ENCODE data around the gene PKP1. TPM values are rescaled to one million over a fixed set of nuclear protein-coding genes. Genes with fewer than 3 reads are reported as not detected.
A peak's percentile ranks its signal among the peaks of the same experiment; 100 is the strongest.

PKP1 gene
- total RNA-seq, 1 experiment from 2014 or later: not detected

DNA sequence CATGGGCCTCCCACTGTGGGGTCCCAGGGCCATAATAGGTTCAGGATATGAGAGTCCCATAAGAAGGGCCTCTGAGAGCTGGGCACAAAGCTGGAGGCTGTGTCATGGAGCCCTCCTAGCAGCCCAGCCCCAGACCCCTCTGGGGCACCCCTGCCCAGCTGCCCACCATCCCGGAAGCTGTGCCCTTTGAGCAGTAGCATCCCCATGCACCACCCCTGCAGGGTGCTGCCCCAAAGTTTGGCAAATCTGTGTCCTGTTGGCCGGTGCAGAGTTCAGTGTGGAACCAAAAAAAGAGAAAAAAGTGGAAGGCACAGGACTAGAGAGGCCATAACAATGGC, 76.5 kb downstream of the PKP1 start:
- Histone ChIP-seq H3K4me3 (no peak overlapping the region), H3K9me3 (no peaks in the 10 kb centered on the region), H3K27me3 (no peaks in the 10 kb centered on the region), H3K36me3 (no peaks in the 10 kb centered on the region)
- no peak for DNase-seq

- Histone ChIP-seq H3K27me3 (no peaks in the 10 kb centered on the region), H3K9me3 (no peaks in the 10 kb centered on the region), H3K36me3 (no peaks in the 10 kb centered on the region), H3K4me3 (no peak overlapping the region)
- DNase-seq: no peak
These were observed 77.2 kb downstream of the PKP1 start for GRCh38 chr1:201360486-201360885.

DNA sequence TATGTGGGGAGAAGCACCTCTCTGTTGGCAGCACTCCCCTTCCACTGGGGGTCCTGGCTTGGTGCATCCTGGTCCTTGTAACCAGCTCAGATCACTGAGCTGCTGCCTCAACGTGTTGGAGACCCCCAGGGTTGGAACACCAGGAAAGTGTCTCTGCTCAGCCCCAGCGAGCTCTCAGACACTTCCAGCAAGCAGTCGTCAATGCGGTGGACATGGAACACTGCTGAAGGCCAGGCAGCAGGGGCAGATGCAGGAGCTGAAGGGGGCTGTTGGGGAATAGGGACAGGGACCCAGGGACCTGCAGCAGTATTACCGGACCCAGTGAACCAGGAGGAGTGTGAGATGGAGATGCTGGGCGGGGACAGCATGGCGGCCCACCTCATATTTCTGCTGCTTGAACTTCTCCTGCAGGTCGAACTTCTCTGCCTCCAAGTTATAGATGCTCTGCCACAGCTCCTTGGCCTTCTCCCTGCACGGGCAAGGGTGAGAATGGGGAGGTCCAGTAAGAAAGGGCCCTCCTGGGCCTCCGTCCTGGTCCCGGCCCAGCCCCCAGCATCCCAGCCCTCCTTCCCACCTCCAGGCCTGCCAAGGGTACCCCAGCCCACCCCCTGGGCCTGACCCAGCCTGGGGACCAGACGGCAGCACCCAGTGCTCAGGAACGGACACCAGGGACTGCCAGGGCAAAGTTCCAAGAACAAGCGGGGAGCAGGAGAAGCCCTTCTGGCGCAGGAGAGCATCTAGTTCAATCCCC, 77.8 kb downstream of the PKP1 start:
- Histone ChIP-seq H3K27me3 (no peaks in the 10 kb centered on the region), H3K4me3 (no peak overlapping the region)

DNA sequence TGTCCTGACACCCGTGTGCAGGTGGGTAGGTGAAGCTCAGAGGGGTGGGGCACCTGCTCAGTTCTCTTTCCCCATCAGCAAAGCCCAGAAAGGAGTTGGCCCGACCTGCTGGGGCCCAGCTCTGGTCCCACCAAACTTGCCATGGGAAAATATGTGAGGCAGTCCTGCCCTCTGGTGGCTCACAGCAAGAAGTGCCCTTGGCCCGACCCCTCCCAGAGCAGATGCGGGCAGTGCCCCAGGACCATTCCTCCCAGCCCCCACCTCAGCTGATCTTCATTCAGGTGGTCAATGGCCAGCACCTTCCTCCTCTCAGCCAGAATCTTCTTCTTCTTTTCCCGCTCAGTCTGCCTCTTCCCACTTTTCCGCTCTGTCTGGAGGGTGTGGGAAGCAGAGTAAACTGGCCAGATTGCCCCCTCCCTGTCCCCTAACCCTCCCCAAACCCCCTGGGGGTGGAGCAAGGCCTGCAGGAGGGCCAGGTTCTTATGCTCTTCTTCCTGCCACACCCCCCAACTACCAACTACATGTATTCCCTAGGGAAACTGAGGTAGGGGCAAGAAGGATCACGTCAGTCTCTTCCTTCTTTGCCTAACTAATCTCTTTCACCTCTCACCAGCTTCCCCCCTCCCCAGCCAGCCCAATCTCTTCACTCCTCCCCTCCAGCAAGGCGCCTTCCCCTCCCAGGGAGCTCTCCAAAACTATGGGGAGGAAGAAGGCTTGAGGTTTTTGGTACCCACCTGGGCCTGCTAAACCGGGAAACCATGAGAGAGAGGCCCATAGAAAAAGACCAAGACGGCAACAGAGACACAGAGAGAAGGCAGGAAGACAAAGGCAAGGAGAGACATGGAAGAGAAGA, 78.6 kb downstream of the PKP1 start:
- H3K9me3 ChIP-seq: no peaks in the 10 kb centered on the region
- no peak overlapping the region for H3K4me3 ChIP-seq
- DNase-seq: peak; percentile 59
- no peaks in the 10 kb centered on the region for H3K36me3 ChIP-seq
- H3K27me3 ChIP-seq: 0 out of 2 replicates have a peak, but pooled peaks cover under 1% of the 10 kb centered on the region

More for the DNA sequence above, 77.8 kb downstream of the PKP1 start:
- Histone ChIP-seq H3K9me3 (no peaks in the 10 kb centered on the region), H3K36me3 (no peaks in the 10 kb centered on the region)
- DNase-seq: no peak

- DNase-seq: no peak
- Histone ChIP-seq H3K36me3 (no peaks in the 10 kb centered on the region), H3K9me3 (no peaks in the 10 kb centered on the region), H3K27me3 (peaks cover 10% of the 10 kb centered on the region; the same call in 1 of the 2 replicates), H3K4me3 (no peak overlapping the region)
These were observed 79.6 kb downstream of the PKP1 start for GRCh38 chr1:201362906-201363305.

DNA sequence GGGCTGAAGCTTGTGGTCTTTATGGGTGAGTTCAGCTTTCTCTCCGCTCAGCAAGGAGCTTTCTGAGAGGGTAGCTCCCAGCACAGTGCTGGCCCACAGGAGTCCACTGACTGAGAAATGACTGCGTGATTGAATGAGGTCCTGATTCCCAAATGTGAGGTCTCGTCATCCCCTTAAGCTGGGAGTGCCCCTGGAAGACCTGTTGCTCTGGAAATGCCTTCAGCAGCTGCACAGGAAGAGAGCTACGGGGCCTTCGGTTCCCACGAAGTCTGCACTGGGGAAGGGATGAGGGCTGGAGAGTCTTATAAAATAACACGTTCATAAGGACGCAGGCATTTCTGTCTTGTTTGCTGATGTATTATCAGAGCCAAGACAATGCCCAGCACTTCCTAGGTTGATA, 80.2 kb downstream of the PKP1 start:
- Histone ChIP-seq H3K27me3 (peaks cover 14% of the 10 kb centered on the region), H3K36me3 (no peaks in the 10 kb centered on the region), H3K9me3 (no peaks in the 10 kb centered on the region), H3K4me3 (no peak overlapping the region)
- no peak for DNase-seq

DNA sequence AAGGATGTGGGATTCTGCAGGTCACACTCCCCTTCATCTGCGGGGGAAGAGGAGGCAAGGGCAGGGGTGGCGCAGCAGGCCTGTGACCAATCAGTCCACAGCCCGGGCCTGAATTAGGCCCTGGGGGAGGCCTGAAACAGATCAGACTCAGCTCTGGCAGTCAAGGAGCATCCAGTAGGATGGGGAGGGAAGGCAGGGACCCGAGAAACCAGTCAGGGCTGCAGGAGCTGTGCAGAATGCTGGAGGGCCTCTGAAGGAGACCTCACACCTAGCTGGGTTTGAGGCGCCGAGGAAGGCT, 81.5 kb downstream of the PKP1 start:
- Histone ChIP-seq H3K27me3 (peaks cover 19% of the 10 kb centered on the region), H3K4me3 (no peak overlapping the region), H3K9me3 (no peaks in the 10 kb centered on the region), H3K36me3 (no peaks in the 10 kb centered on the region)
- DNase-seq: no peak

- H3K4me3 ChIP-seq: no peak overlapping the region
- no peaks in the 10 kb centered on the region for H3K9me3 ChIP-seq
- H3K27me3 ChIP-seq: peaks cover 23% of the 10 kb centered on the region
- no peaks in the 10 kb centered on the region for H3K36me3 ChIP-seq
- DNase-seq: no peak
These were observed 81.9 kb downstream of the PKP1 start for GRCh38 chr1:201365251-201365650.

DNA sequence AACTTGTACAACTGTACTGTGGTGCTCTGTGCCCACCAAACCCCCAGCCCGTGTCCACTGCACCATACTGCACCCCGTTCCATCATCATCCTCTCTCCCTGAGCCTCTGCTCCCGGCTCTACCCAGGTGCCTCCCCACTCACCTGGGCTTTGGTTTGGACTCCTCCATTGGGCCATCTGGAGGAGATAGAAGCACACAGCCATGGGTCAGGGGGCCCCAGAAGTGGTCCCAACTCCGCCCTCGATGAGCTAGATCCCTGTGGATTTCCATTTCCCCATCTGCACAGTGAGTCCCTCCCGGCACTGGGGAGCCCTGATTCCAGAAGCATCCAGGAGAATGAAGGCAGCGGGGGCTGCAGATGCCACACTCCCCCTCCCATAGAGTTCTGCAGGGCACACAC, 83.4 kb downstream of the PKP1 start:
- H3K27me3 ChIP-seq: peaks cover 32% of the 10 kb centered on the region
- DNase-seq: no peak
- H3K4me3 ChIP-seq: no peak overlapping the region
- H3K9me3 ChIP-seq: no peaks in the 10 kb centered on the region
- no peaks in the 10 kb centered on the region for H3K36me3 ChIP-seq

- H3K36me3 ChIP-seq: no peaks in the 10 kb centered on the region
- H3K27me3 ChIP-seq: peaks cover 54% of the 10 kb centered on the region
- no peak overlapping the region for H3K4me3 ChIP-seq
- H3K9me3 ChIP-seq: no peaks in the 10 kb centered on the region
- no peak for DNase-seq
These were observed 85.9 kb downstream of the PKP1 start for GRCh38 chr1:201369209-201369608.

- no peaks in the 10 kb centered on the region for H3K9me3 ChIP-seq
- peaks cover 65% of the 10 kb centered on the region for H3K27me3 ChIP-seq
- H3K4me3 ChIP-seq: no peak overlapping the region
- H3K36me3 ChIP-seq: no peaks in the 10 kb centered on the region
- no peak for DNase-seq
These were observed 87.2 kb downstream of the PKP1 start for GRCh38 chr1:201370500-201370899.

- no peak for DNase-seq
These were observed 88.0 kb downstream of the PKP1 start for GRCh38 chr1:201371276-201371675.

GRCh38 chr1:201371792-201372191, 88.5 kb downstream of the PKP1 start:
- Histone ChIP-seq H3K4me3 (no peak overlapping the region), H3K27me3 (peaks cover 65% of the 10 kb centered on the region), H3K36me3 (no peaks in the 10 kb centered on the region), H3K9me3 (no peaks in the 10 kb centered on the region)
- DNase-seq: no peak

More at GRCh38 chr1:201371276-201371675, 88.0 kb downstream of the PKP1 start:
- Histone ChIP-seq H3K4me3 (no peak overlapping the region), H3K36me3 (no peaks in the 10 kb centered on the region), H3K27me3 (peaks cover 65% of the 10 kb centered on the region), H3K9me3 (no peaks in the 10 kb centered on the region)

DNA sequence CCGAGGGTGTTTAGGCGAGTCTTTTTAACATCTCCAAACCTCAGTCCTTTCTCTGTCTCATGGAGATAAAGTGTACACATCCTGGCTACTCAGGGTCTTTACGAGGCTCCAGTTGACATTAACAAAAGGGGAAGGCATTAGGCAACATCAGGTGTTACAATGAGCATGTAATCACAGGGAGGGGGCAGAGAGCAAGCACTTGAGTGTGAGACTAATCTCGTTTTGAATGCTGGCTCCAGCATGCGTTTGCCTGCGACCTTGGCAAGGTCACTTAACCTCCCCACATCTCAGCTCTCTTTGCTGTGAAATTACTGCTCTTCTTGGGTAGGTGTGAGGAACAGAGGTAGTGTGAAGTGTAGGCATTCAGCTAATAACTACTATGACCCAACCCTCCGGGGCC, 91.1 kb downstream of the PKP1 start:
- no peaks in the 10 kb centered on the region for H3K36me3 ChIP-seq
- no peak for DNase-seq
- H3K4me3 ChIP-seq: no peak overlapping the region
- H3K27me3 ChIP-seq: peaks cover 46% of the 10 kb centered on the region
- no peaks in the 10 kb centered on the region for H3K9me3 ChIP-seq

DNA sequence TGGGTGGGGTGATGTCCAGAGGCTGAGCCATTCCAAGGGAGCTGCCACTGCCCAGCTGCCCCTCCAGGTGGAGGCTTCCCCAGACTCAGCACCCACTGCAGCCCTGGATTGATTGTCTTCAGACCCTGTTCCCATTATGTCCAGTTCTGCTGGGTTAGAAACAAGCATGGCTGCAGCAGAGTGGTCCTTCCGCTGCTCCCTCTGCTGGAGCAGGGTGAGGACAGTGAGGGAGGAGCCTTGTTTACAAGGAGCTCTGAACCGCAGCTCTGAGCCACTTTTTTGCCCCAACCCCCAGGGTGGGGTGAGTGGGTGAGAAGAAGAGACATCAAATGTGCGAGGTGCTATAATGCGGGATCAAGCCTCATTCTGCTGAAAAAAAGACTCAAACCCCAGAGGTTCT, 91.9 kb downstream of the PKP1 start:
- DNase-seq: no peak
- Histone ChIP-seq H3K9me3 (no peaks in the 10 kb centered on the region), H3K36me3 (no peaks in the 10 kb centered on the region), H3K27me3 (peaks cover 43% of the 10 kb centered on the region), H3K4me3 (no peak overlapping the region)

- Histone ChIP-seq H3K4me3 (no peak overlapping the region), H3K9me3 (no peaks in the 10 kb centered on the region), H3K27me3 (peaks cover 36% of the 10 kb centered on the region), H3K36me3 (no peaks in the 10 kb centered on the region)
- DNase-seq: no peak
These were observed 92.8 kb downstream of the PKP1 start for GRCh38 chr1:201376107-201376463.

- H3K9me3 ChIP-seq: no peaks in the 10 kb centered on the region
- no peak overlapping the region for H3K4me3 ChIP-seq
- peaks cover 34% of the 10 kb centered on the region for H3K27me3 ChIP-seq
- no peaks in the 10 kb centered on the region for H3K36me3 ChIP-seq
- DNase-seq: no peak
These were observed 93.4 kb downstream of the PKP1 start for GRCh38 chr1:201376464-201377374.

Measured in MG63 (cell line).